DND-41 (cell line): Measurements from ENCODE around the gene CSRNP2.

ENCODE experiments used
- CTCF ChIP-seq: IDR thresholded peaks from 2 replicates; pipeline ENCODE4 v1.5.1; 2012; ENCODE audit warnings: borderline replicate concordance, low read length, moderate library complexity, mild to moderate bottlenecking; ENCODE audit not compliant: poor library complexity, severe bottlenecking; ENCODE audit errors: extremely low read depth
- EZH2 ChIP-seq: IDR thresholded peaks from 3 replicates; pipeline ENCODE4 v1.6.1; 2012; ENCODE audit warnings: borderline replicate concordance, low read depth, mild to moderate bottlenecking, moderate library complexity, low read length, inconsistent platforms; ENCODE audit not compliant: severe bottlenecking

- TF ChIP-seq EZH2 (no peak), CTCF (no peak)
These were observed 20.6 kb upstream of the CSRNP2 start for GRCh38 chr12:51103977-51104376.
